CD1c-positive myeloid dendritic cell (primary cell): ENCODE measurements around the gene PIGBOS1.
"Not testable (repeated sequence)": the region's sequence is repeated elsewhere in the genome, so short reads cannot be mapped to it uniquely, and the experiment has no call there.

ENCODE experiments used
- DNase-seq: peaks from one replicate; pipeline ENCODE4 v3.0.0-alpha.2; 2016; ENCODE audit errors: extremely low spot score

PIGBOS1 gene

GRCh38 chr15:55318588-55319494 is at the start of gene PIGBOS1, which contains the start of gene PIGB:
Gene PIGBOS1 (minus strand): TSS chr15:55319123. CDS start chr15:55317792, 1,331 bp downstream.
Gene PIGB (plus strand): TSS chr15:55319222. CDS start chr15:55319251, 29 bp downstream.
- peak; percentile 87 for DNase-seq

GRCh38 chr15:55366981-55367380 is 48.1 kb upstream of the PIGBOS1 start:
- peak; percentile 53 for DNase-seq

GRCh38 chr15:55362641-55363040 is 43.7 kb upstream of the PIGBOS1 start:
- DNase-seq: no peak

- no peak for DNase-seq
Measured at GRCh38 chr15:55361048-55361447, 42.1 kb upstream of the PIGBOS1 start.

GRCh38 chr15:55360256-55360655 is 41.3 kb upstream of the PIGBOS1 start:
- no peak for DNase-seq

- DNase-seq: no peak
Measured at GRCh38 chr15:55358471-55358870, 39.5 kb upstream of the PIGBOS1 start.

- no peak for DNase-seq
Measured at GRCh38 chr15:55357774-55358173, 38.9 kb upstream of the PIGBOS1 start.

GRCh38 chr15:55356985-55357585 is 38.2 kb upstream of the PIGBOS1 start:
- no peak for DNase-seq

- no peak for DNase-seq
Measured at GRCh38 chr15:55353025-55353424, 34.1 kb upstream of the PIGBOS1 start.

GRCh38 chr15:55349282-55349681 is 30.4 kb upstream of the PIGBOS1 start:
- no peak for DNase-seq

- no peak for DNase-seq
Measured at GRCh38 chr15:55348281-55348778, 29.4 kb upstream of the PIGBOS1 start.

GRCh38 chr15:55344206-55344605 is 25.3 kb upstream of the PIGBOS1 start:
- DNase-seq: no peak

GRCh38 chr15:55343168-55343567 is 24.2 kb upstream of the PIGBOS1 start:
- no peak for DNase-seq

GRCh38 chr15:55337160-55337559 is 18.2 kb upstream of the PIGBOS1 start:
- DNase-seq: no peak

- DNase-seq: no peak
Measured at GRCh38 chr15:55334997-55335396, 16.1 kb upstream of the PIGBOS1 start.

GRCh38 chr15:55334371-55334770 is 15.4 kb upstream of the PIGBOS1 start:
- no peak for DNase-seq

GRCh38 chr15:55327387-55327786 is 8.5 kb upstream of the PIGBOS1 start:
- peak; percentile 51 for DNase-seq

- no peak for DNase-seq
Measured at GRCh38 chr15:55322467-55322866, 3.5 kb upstream of the PIGBOS1 start.

- DNase-seq: no peak
Measured at GRCh38 chr15:55320963-55321362, 2.0 kb upstream of the PIGBOS1 start.

- DNase-seq: no peak
Measured at GRCh38 chr15:55320238-55320550, 1.3 kb upstream of the PIGBOS1 start.

GRCh38 chr15:55319537-55320237 is 764 bp upstream of the PIGBOS1 start:
- DNase-seq: no peak

- not testable (repeated sequence) for DNase-seq
Measured at GRCh38 chr15:55302801-55303200, 16.1 kb downstream of the PIGBOS1 start.
